MM.1S (cell line): ENCODE measurements around the gene NDNF.

ENCODE experiments used
- DNase-seq: peaks from one replicate; pipeline ENCODE4 v3.0.0-alpha.2; 2015
- H2AFZ ChIP-seq: fragments of 300-600 bp; sonication (generic); 2 replicates; pipeline ENCODE4 v1.6.0; 2016; ENCODE audit warnings: antibody characterized with exemption, low read length
- H3F3A ChIP-seq: fragments of 300-600 bp; sonication (generic); 2 replicates; pipeline ENCODE4 v1.6.1; 2016; ENCODE audit warnings: mild to moderate bottlenecking, antibody characterized with exemption, low read length, moderate library complexity, mixed read lengths; ENCODE audit not compliant: insufficient read depth
- H3K27ac ChIP-seq: fragments of 300-600 bp; sonication (generic); 2 replicates; pipeline ENCODE4 v1.5.1; 2016; ENCODE audit warnings: mild to moderate bottlenecking, low read length
- H3K27me3 ChIP-seq: fragments of 300-600 bp; sonication (generic); replicated peaks from 2 replicates; pipeline ENCODE4 v1.6.0; 2016; ENCODE audit warnings: low read length; ENCODE audit not compliant: insufficient read depth
- H3K36me3 ChIP-seq: fragments of 300-600 bp; sonication (generic); replicated peaks from 2 replicates; pipeline ENCODE4 v1.6.1; 2016; ENCODE audit warnings: mild to moderate bottlenecking, low read length, mixed read lengths; ENCODE audit not compliant: insufficient read depth
- H3K4me1 ChIP-seq: fragments of 300-600 bp; sonication (generic); 2 replicates; pipeline ENCODE4 v1.6.1; 2016; ENCODE audit warnings: low read length, mixed read lengths
- H3K4me2 ChIP-seq: fragments of 300-600 bp; sonication (generic); 2 replicates; pipeline ENCODE4 v1.6.0; 2016; ENCODE audit warnings: low read depth, low read length
- H3K4me3 ChIP-seq: fragments of 300-600 bp; sonication (generic); 2 replicates; pipeline ENCODE4 v1.5.1; 2016; ENCODE audit warnings: low read length, mixed read lengths
- H3K79me2 ChIP-seq: fragments of 300-600 bp; sonication (generic); 2 replicates; pipeline ENCODE4 v1.6.1; 2016; ENCODE audit warnings: mixed run types, low read length, mixed read lengths
- H3K9ac ChIP-seq: fragments of 300-600 bp; sonication (generic); 2 replicates; pipeline ENCODE4 v1.6.1; 2016; ENCODE audit warnings: low read length, mixed read lengths
- H3K9me2 ChIP-seq: fragments of 300-600 bp; sonication (generic); replicated peaks from 2 replicates; pipeline ENCODE4 v1.6.1; 2016; ENCODE audit warnings: mild to moderate bottlenecking, low read length, mixed read lengths; ENCODE audit not compliant: insufficient read depth
- H3K9me3 ChIP-seq: fragments of 300-600 bp; sonication (generic); replicated peaks from 2 replicates; pipeline ENCODE4 v1.6.1; 2016; ENCODE audit warnings: mild to moderate bottlenecking, low read length, mixed read lengths; ENCODE audit not compliant: insufficient read depth
- H4K20me1 ChIP-seq: fragments of 300-600 bp; sonication (generic); 2 replicates; pipeline ENCODE4 v1.6.1; 2016; ENCODE audit warnings: mild to moderate bottlenecking, low read length, moderate library complexity, mixed read lengths; ENCODE audit not compliant: insufficient read depth
- EZH2 ChIP-seq: fragments of 300-600 bp; sonication (generic); optimal IDR thresholded peaks from 2 replicates; pipeline ENCODE3; 2017; ENCODE audit warnings: low read depth, mild to moderate bottlenecking, antibody characterized with exemption, low read length, mixed read lengths
- EZH2phosphoT487 ChIP-seq: fragments of 300-600 bp; sonication (generic); IDR thresholded peaks from 2 replicates; pipeline ENCODE4 v1.6.1; 2018; ENCODE audit warnings: antibody characterized with exemption, low read length
- TF ChIP-seq, protein P1 (sequence below): fragments of 300-600 bp; sonication (generic); IDR thresholded peaks from 2 replicates; pipeline ENCODE4 v1.5.1; 2016; ENCODE audit warnings: antibody characterized with exemption, low read length, mixed read lengths

The NDNF gene

GRCh38 chr4:121114756-121115155 is 42.4 kb upstream of the NDNF start:
- Histone ChIP-seq H3K27ac (peak overlapping the region; percentile 68; the same call in 1 of the 2 replicates), H3K4me2 (peak overlapping the region; percentile 31; the same call in 1 of the 2 replicates), H3K79me2 (no peaks in the 10 kb centered on the region), H3K9ac (no peak overlapping the region), H3K9me3 (no peaks in the 10 kb centered on the region), H3K9me2 (no peaks in the 10 kb centered on the region), H3F3A (peaks cover 16% of the 10 kb centered on the region), H3K4me3 (no peak overlapping the region), H3K4me1 (peaks cover 38% of the 10 kb centered on the region), H2AFZ (peak overlapping the region; percentile 21), H4K20me1 (no peaks in the 10 kb centered on the region), H3K27me3 (no peaks in the 10 kb centered on the region), H3K36me3 (no peaks in the 10 kb centered on the region)
- DNase-seq, result no peak
- TF ChIP-seq EZH2 (no peak), EZH2phosphoT487 (no peak)
- TF ChIP-seq, protein P1, sequence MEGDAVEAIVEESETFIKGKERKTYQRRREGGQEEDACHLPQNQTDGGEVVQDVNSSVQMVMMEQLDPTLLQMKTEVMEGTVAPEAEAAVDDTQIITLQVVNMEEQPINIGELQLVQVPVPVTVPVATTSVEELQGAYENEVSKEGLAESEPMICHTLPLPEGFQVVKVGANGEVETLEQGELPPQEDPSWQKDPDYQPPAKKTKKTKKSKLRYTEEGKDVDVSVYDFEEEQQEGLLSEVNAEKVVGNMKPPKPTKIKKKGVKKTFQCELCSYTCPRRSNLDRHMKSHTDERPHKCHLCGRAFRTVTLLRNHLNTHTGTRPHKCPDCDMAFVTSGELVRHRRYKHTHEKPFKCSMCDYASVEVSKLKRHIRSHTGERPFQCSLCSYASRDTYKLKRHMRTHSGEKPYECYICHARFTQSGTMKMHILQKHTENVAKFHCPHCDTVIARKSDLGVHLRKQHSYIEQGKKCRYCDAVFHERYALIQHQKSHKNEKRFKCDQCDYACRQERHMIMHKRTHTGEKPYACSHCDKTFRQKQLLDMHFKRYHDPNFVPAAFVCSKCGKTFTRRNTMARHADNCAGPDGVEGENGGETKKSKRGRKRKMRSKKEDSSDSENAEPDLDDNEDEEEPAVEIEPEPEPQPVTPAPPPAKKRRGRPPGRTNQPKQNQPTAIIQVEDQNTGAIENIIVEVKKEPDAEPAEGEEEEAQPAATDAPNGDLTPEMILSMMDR, result no peak

GRCh38 chr4:121112530-121112929 is 40.2 kb upstream of the NDNF start:
- Histone ChIP-seq H3K27me3 (no peaks in the 10 kb centered on the region), H2AFZ (no peak overlapping the region), H3K4me1 (peaks cover 28% of the 10 kb centered on the region), H3K36me3 (no peaks in the 10 kb centered on the region), H4K20me1 (no peaks in the 10 kb centered on the region), H3K9me2 (no peaks in the 10 kb centered on the region), H3K9ac (no peak overlapping the region), H3K9me3 (no peaks in the 10 kb centered on the region), H3K4me3 (no peak overlapping the region), H3K4me2 (no peak overlapping the region), H3K27ac (no peak overlapping the region), H3F3A (peaks cover 16% of the 10 kb centered on the region), H3K79me2 (no peaks in the 10 kb centered on the region)
- TF ChIP-seq, protein P1, result peak; percentile 45
- no peak for TF ChIP-seq EZH2
- no peak for TF ChIP-seq EZH2phosphoT487
- DNase-seq, result peak; percentile 27

- TF ChIP-seq EZH2phosphoT487, result no peak
- TF ChIP-seq, protein P1, result no peak
- TF ChIP-seq EZH2, result no peak
- Histone ChIP-seq H3K9me3 (no peaks in the 10 kb centered on the region), H3K4me2 (no peak overlapping the region), H3K9ac (no peak overlapping the region), H3F3A (peaks cover 5% of the 10 kb centered on the region), H3K79me2 (no peaks in the 10 kb centered on the region), H3K36me3 (no peaks in the 10 kb centered on the region), H2AFZ (no peak overlapping the region), H3K27ac (no peak overlapping the region), H4K20me1 (no peaks in the 10 kb centered on the region), H3K27me3 (no peaks in the 10 kb centered on the region), H3K9me2 (no peaks in the 10 kb centered on the region), H3K4me3 (no peak overlapping the region), H3K4me1 (peaks cover 12% of the 10 kb centered on the region)
- DNase-seq, result no peak
Observed at GRCh38 chr4:121108557-121108956, 36.2 kb upstream of the NDNF start.
